C4-2B (cell line): Measurements from ENCODE around the gene SYNRG.

Experiments used
- H3K27ac ChIP-seq: fragments of 450-650 bp; 2 replicates; pipeline ENCODE4 v1.5.1; 2017
- ZFX ChIP-seq: fragments of 450-650 bp; IDR thresholded peaks from 2 replicates; pipeline ENCODE4 v1.6.1; 2017
- TF ChIP-seq, protein P1 (sequence below): fragments of 450-650 bp; conservative IDR thresholded peaks from 2 replicates; pipeline ENCODE4 v1.5.1; 2017; ENCODE audit warnings: mild to moderate bottlenecking

The SYNRG gene, protein sequence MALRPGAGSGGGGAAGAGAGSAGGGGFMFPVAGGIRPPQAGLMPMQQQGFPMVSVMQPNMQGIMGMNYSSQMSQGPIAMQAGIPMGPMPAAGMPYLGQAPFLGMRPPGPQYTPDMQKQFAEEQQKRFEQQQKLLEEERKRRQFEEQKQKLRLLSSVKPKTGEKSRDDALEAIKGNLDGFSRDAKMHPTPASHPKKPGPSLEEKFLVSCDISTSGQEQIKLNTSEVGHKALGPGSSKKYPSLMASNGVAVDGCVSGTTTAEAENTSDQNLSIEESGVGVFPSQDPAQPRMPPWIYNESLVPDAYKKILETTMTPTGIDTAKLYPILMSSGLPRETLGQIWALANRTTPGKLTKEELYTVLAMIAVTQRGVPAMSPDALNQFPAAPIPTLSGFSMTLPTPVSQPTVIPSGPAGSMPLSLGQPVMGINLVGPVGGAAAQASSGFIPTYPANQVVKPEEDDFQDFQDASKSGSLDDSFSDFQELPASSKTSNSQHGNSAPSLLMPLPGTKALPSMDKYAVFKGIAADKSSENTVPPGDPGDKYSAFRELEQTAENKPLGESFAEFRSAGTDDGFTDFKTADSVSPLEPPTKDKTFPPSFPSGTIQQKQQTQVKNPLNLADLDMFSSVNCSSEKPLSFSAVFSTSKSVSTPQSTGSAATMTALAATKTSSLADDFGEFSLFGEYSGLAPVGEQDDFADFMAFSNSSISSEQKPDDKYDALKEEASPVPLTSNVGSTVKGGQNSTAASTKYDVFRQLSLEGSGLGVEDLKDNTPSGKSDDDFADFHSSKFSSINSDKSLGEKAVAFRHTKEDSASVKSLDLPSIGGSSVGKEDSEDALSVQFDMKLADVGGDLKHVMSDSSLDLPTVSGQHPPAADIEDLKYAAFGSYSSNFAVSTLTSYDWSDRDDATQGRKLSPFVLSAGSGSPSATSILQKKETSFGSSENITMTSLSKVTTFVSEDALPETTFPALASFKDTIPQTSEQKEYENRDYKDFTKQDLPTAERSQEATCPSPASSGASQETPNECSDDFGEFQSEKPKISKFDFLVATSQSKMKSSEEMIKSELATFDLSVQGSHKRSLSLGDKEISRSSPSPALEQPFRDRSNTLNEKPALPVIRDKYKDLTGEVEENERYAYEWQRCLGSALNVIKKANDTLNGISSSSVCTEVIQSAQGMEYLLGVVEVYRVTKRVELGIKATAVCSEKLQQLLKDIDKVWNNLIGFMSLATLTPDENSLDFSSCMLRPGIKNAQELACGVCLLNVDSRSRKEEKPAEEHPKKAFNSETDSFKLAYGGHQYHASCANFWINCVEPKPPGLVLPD (N-terminal part only)

DNA sequence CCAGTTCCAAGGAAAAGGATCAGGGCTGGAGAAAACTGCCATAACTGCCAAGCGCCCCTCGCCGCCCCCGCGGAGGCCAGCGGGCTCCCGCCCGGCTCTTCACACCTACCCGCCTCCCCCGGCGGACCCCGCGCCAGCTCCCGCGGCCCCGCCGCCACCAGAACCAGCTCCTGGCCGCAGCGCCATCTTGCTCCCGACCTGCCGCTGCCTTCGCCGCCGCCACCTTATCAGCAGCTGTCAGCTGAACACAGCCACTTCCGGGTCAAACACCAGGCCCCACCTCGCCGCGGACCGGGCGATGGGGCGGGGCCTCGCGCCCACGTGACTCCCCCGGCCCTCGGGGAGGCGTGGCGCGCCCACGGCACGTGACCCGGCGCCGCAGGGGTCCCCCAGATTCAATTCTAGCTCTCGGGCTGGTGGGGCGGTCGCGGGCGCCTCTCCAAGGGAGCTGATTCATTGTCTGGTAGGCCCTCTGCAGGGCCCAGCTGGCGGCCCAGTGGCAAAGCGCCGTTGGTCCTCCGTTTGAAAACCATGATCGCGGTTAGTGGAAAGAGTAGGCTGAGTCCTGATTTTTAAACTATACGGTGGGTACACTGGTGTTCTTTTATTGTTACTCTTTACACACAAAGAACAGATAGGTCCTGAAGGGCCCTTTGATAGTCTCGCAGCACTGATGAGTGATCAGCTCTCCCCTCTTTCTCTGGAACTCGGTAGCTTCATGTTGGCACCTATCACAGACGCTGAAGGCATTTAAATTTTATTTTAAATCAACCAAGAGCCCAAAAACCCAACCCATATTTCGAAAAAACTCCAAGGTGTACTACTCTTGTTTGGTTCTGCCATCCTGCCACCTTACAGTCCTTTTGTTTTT is at the start of gene SYNRG:
TSS of gene SYNRG (minus strand) at position 249 of the 871 bp plus-strand sequence. CDS start at position 186, 63 bp downstream.
- peak; percentile 22; the same call in 1 of the 2 replicates for TF ChIP-seq ZFX
- TF ChIP-seq, protein P1, sequence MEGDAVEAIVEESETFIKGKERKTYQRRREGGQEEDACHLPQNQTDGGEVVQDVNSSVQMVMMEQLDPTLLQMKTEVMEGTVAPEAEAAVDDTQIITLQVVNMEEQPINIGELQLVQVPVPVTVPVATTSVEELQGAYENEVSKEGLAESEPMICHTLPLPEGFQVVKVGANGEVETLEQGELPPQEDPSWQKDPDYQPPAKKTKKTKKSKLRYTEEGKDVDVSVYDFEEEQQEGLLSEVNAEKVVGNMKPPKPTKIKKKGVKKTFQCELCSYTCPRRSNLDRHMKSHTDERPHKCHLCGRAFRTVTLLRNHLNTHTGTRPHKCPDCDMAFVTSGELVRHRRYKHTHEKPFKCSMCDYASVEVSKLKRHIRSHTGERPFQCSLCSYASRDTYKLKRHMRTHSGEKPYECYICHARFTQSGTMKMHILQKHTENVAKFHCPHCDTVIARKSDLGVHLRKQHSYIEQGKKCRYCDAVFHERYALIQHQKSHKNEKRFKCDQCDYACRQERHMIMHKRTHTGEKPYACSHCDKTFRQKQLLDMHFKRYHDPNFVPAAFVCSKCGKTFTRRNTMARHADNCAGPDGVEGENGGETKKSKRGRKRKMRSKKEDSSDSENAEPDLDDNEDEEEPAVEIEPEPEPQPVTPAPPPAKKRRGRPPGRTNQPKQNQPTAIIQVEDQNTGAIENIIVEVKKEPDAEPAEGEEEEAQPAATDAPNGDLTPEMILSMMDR, result peak; percentile 26
- peak within 1 kb of the TSS; percentile 91 for H3K27ac ChIP-seq

DNA sequence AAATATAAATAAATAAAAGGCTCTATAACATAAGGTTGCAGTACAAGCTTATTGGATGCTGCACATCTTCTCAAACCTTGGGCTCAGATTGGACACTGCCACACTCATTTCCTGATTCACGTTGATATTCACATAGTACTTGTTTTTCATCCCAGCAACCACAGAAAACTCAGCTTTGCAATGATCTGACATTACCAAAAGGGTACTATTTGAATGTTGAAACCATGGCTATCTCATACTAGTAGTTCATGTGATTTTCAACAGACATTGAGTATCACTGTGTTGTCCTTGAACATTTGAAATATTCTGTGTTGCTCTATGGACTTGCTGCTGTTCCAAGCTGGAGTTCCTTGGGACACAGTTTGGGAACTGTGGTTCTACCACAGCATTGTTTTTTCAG is 48.0 kb upstream of the SYNRG start:
- TF ChIP-seq, protein P1, result no peak
- no peak for TF ChIP-seq ZFX
- H3K27ac ChIP-seq, result no peak overlapping the region

DNA sequence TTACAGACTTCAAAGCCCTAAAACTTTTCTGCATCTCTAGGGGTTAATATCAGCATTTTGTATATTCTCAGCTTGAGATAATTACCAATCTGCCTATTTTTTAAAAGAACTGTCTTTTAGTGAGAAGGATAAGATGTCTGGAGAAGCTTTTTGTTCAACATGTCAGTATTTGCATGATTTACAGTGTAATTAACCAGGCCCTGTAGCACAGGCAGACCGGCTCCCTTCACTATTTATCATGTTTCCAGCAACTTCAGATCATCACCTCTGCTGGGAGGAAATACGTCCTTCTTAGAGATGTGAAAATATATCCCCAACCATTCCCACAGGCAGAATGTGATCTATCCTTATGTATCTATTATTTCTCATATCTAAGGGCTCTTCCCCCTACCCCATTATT is 42.6 kb upstream of the SYNRG start:
- TF ChIP-seq, protein P1, result no peak
- no peak for TF ChIP-seq ZFX
- no peak overlapping the region for H3K27ac ChIP-seq

DNA sequence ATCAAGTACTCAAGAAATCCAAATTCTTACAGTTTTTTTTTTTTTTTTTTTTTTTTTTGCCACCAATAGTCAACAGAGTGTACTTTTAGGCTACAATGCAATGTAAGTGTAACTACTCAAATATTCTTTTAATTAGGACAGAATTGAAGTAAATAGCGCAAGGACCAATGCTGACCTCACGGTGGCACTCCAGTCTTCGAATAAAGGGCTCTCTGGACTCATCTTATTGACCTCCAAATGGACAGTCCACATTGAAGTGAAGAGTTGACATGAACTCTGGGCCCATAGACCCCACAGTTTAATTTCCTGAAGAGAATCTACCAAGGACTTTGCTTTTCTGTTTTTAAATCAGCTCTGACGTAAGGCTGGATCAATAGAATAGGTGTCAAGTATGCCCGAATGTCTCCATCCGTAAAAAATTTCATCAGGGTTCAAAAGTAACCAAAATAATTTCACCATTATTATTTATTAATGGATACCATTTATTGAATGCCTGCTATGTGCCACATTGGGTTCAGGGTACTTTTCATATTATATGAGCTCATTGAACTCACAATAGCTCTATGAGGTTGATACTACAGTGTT is 41.3 kb upstream of the SYNRG start:
- TF ChIP-seq, protein P1, result peak; percentile 76
- no peak for TF ChIP-seq ZFX
- no peak overlapping the region for H3K27ac ChIP-seq

DNA sequence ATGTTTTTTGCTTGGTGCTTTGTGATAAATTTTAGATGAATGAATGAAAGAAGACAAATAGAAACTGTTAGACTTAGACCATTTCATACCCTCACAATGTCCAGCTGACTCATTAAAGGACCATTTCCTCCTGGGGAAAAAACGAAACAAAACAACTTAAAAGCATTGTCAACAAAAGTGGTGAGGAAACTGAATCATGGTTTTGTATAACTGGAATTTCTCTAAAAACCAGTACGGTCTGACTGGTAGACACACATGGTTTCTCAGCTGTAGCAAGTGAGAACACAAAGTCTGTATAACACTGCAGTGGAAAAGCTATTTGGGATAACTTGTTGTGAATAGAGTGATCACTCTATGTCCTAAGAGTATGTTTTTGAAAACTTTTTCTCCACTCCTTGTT is 39.3 kb upstream of the SYNRG start:
- H3K27ac ChIP-seq, result no peak overlapping the region
- TF ChIP-seq, protein P1, result no peak
- TF ChIP-seq ZFX, result no peak

DNA sequence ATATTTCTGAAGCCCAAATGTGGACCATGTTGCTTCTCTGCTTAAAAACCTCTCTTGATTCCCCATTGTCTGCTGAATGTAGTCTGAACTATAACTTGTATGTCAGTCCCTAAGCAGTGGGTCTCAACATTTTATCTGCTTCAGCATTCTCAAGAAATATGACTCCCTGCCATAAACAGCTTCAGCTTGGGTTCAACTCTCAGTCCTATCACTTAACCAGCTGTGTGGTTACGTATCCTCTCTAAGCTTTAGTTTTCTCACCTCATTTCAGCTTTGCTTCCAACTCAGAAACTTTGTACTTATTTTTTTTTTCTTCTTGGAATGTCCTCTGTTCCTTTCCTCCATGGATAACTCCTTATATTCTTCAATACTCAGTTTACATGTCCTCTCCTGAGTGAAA is 38.6 kb upstream of the SYNRG start:
- TF ChIP-seq ZFX, result no peak
- TF ChIP-seq, protein P1, result no peak

More for the DNA sequence above, 38.6 kb upstream of the SYNRG start:
- no peak overlapping the region for H3K27ac ChIP-seq
